Adipose tissue (tissue), 3 donors: Measurements from ENCODE around the gene FABP6. TPM values are rescaled to one million over a fixed set of nuclear protein-coding genes. Genes with fewer than 3 reads are reported as not detected.

Source experiments
- H3K27ac ChIP-seq: one replicate; pipeline ENCODE4 v1.5.1; 2013; ENCODE audit warnings: low read depth, low read length
- WGBS, 3 donors: extraction: QIAGEN DNeasy Blood & Tissue Kit; methylation state at CpG; one replicate each; pipeline ENCODE4 v1.1.7; 2013; 5-methylcytosine and 5-hydroxymethylcytosine counted together
- polyA plus RNA-seq, 3 donors: library from polyadenylated mRNA; stranded (reverse); fragments of 200-250 nt; gene quantifications; one replicate each; pipeline ENCODE4 v1.2.3, GENCODE V29; 2013
- donor health status: healthy with polysubstance abuse.
- donor health status: Bipolar disorder and iron deficiency.
- donor health status: healthy.

Gene FABP6
- polyA plus RNA-seq, 3 donors = not detected

DNA sequence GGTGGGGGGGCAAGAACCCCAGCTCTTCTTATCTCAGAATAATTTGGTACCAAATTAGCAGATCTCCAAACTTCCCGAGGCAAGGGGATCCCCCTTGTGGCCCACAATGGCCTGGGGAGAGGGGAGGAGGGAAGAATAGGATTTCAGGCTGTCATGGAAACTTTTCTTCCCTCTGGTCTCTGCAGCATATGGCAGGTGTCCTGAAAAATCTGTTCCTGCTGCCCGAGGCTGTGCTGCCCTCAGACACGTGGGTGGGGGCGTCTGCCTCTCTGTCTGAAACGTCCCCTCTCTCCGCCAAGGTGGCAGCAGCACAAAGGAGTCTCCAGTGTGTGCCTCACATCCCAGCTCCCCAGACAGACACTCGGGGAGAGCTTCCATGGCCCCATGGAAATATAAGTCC lies 49.0 kb downstream of the FABP6 start:
- no peak overlapping the region for H3K27ac ChIP-seq
- 55 to 84% (median 72%) methylated on average over 7 of the region's 7 CpGs for WGBS, 3 donors

GRCh38 chr5:160280384-160281095 lies 51.2 kb downstream of the FABP6 start:
- 90 to 97% (median 92%) methylated on average over 26 of the region's 26 CpGs for WGBS, 3 donors
- no peak overlapping the region for H3K27ac ChIP-seq

- no peak overlapping the region for H3K27ac ChIP-seq
- 84 to 92% (median 89%) methylated on average over 2 of the region's 2 CpGs for WGBS, 3 donors
Observed at GRCh38 chr5:160281275-160281674, 52.0 kb downstream of the FABP6 start.

- 88 to 93% (median 90%) methylated on average over 4 of the region's 4 CpGs for WGBS, 3 donors
- H3K27ac ChIP-seq = no peak overlapping the region
Observed at GRCh38 chr5:160284291-160284873, 55.1 kb downstream of the FABP6 start.

DNA sequence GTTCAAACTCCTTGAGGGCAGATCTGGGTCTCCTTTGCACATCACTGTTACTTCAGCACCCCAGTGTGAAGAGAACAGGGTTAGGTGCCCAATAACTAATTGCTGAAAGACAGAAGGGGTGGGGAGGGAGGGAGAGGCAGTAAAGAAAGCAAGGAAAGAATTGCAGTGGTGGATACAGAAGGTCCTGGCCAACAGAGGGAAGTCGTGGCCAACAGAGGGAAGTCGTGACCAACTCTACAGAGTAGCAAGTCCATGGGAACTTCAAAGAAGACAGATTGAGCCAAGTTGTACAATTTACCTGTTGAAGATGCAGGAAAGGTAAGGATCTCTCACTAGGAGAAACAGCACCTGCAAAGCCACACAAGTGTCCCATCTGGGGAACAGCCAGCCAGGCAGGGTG lies 56.0 kb downstream of the FABP6 start:
- no peak overlapping the region for H3K27ac ChIP-seq
- WGBS, 3 donors = 42 to 98% (median 57%) methylated on average over 2 of the region's 2 CpGs

GRCh38 chr5:160286947-160287346 lies 57.6 kb downstream of the FABP6 start:
- H3K27ac ChIP-seq = no peak overlapping the region
- 89 to 95% (median 94%) methylated on average over 6 of the region's 6 CpGs for WGBS, 3 donors

DNA sequence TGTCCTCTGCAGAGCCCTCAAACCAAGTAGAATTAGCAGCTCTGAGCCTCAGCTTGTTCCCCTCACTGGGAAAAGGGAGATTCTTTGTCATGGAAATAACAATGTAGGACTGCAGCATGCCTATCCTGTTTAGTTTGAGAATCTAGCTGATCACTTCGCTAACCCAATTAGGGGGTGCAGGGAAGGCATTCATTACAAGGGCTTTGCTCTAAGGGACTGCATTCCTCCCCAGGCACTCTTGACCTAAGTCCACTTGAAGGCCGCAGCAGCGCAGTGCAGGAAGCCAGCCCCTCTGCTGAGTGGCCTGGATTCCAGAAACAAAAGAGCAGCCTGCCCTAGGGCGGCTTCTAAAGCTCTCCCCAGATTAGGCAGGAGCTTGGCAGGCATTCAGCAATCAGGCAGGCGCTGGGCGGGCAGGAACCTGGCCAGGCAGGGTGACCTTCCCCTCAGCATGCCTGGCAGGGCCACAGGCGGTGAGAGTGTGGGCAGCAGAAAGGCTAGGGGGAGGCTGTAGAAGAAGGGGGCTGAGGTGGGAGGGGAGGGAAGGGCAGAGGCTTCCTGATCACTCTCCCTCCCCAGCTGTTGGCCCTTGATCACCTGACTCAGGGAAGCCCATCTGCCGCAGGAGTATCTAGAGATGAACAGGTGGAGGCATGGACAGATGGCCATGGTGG lies 58.2 kb downstream of the FABP6 start:
- WGBS, 3 donors = 24 to 63% (median 37%) methylated on average over 8 of the region's 8 CpGs

More for the DNA sequence above, 58.2 kb downstream of the FABP6 start:
- H3K27ac ChIP-seq = no peak overlapping the region

Other genes starting within 250 kb of the FABP6 start
- gene TTC1, start 220.4 kb upstream of the FABP6 start, polyA plus RNA-seq = 10 to 100 TPM; 17.5 to 54.5 (median 35.6) TPM
- gene PWWP2A, start 110.1 kb upstream of the FABP6 start, polyA plus RNA-seq = 1 to 10 TPM; 4.5 to 7.3 (median 7.2) TPM
- 1 to 10 TPM in 1 of 3 donors, under 1 TPM in 2; 0.09 to 1.3 (median 0.89) TPM for gene CCNJL, start 83.1 kb downstream of the FABP6 start, polyA plus RNA-seq
- under 1 TPM; 0.14 to 0.67 (median 0.56) TPM for gene C1QTNF2, start 141.1 kb downstream of the FABP6 start, polyA plus RNA-seq
- 1 to 10 TPM in 2 of 3 donors, under 1 TPM in 1; 0.74 to 2.0 (median 1.3) TPM for gene FAM200C, start 170.5 kb downstream of the FABP6 start, polyA plus RNA-seq
- gene SLU7, start 189.6 kb downstream of the FABP6 start, polyA plus RNA-seq = 10 to 100 TPM; 12.4 to 35.0 (median 21.9) TPM
- 10 to 100 TPM in 1 of 3 donors, 1 to 10 TPM in 2; 1.6 to 10.7 (median 3.0) TPM for gene PTTG1, start 192.3 kb downstream of the FABP6 start, polyA plus RNA-seq